Measurements from ENCODE around the gene KAT8. TPM values are rescaled to one million over a fixed set of nuclear protein-coding genes. Genes with fewer than 3 reads are reported as not detected.
A peak's percentile ranks its signal among the peaks of the same experiment; 100 is the strongest.

KAT8 gene
- total and polyA plus RNA-seq, 9 of the 15 experiments (the other 6 are each of a cell fraction or from before 2014, with no cell fraction given): 10.0 to 98.5 (median 76.4) TPM

DNA sequence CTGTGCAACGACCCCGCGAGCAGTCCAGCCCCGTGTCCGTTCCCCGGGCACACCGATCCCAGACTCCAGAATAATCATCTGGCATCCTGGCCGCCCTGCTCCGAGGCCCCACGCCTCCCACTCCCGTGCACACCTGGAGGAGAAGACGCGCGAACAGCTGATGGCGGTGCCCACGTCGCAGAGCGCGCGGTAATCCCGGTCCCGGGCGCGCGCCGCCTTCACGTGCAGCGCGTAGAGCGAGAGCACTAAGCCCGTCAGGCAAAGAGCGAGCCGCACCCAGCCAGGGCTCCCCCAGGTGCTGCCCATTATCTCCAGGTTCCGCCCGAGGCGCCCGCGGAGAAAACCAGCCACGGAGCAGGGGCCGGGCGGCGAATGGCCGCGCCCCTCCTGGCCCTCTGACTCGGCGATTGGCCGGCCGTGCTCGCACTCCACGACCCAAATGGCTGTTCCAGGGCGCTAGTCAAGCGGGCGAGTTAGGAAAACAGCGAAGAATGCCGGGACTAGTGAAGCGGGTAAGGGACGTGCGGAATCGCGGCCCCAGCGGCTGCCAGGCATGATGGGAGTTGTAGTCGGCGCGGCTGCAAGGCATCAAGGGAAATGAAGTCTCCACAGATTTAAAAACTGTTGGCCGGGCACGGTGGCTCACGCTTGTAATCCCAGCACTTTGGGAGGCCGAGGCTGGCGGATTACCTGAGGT lies 22.9 kb upstream of the KAT8 start, which contains the start of gene VKORC1 (continued):
- peak; percentile 47 for TF ChIP-seq TAF1 (IDR thresholded peaks at IDR 0.05; ENCODE audit: control insufficient read depth, extremely low read depth, insufficient read depth, low read length, severe bottlenecking)
- TF ChIP-seq HMG20B (CRISPR knock-in tag; IDR thresholded peaks at IDR 0.05): no peak
- TF ChIP-seq RBM22 (IDR thresholded peaks at IDR 0.05; ENCODE audit: low read depth, low read length, poor library complexity, severe bottlenecking): no peak
- TF ChIP-seq MBD1 (CRISPR knock-in tag; IDR thresholded peaks at IDR 0.05): no peak
- TF ChIP-seq MIER1 (IDR thresholded peaks at IDR 0.05; ENCODE audit: low read depth): no peak
- TF ChIP-seq ZBTB1 (CRISPR knock-in tag; IDR thresholded peaks at IDR 0.05; ENCODE audit: borderline replicate concordance, low read depth): no peak
- TF ChIP-seq ZNF766 (CRISPR knock-in tag; conservative IDR thresholded peaks at IDR 0.05): peak; percentile 73; the same call in 1 of the 2 replicates
- TF ChIP-seq ZNF146 (CRISPR knock-in tag; IDR thresholded peaks at IDR 0.05; ENCODE audit: unreplicated experiment): no peak
- no peak for TF ChIP-seq EP300 (IDR thresholded peaks at IDR 0.05; ENCODE audit: low read length)
- no peak for TF ChIP-seq THRAP3 (IDR thresholded peaks at IDR 0.05; ENCODE audit: borderline replicate concordance)
- TF ChIP-seq SIRT6 (IDR thresholded peaks at IDR 0.05; ENCODE audit: low read depth, low read length): no peak
- TF ChIP-seq, protein P1, sequence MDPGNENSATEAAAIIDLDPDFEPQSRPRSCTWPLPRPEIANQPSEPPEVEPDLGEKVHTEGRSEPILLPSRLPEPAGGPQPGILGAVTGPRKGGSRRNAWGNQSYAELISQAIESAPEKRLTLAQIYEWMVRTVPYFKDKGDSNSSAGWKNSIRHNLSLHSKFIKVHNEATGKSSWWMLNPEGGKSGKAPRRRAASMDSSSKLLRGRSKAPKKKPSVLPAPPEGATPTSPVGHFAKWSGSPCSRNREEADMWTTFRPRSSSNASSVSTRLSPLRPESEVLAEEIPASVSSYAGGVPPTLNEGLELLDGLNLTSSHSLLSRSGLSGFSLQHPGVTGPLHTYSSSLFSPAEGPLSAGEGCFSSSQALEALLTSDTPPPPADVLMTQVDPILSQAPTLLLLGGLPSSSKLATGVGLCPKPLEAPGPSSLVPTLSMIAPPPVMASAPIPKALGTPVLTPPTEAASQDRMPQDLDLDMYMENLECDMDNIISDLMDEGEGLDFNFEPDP (CRISPR knock-in tag; IDR thresholded peaks at IDR 0.05): no peak
- TF ChIP-seq CBX3 (IDR thresholded peaks at IDR 0.05; ENCODE audit: borderline replicate concordance in 1 of 2, low read length in 2 of 2): 0 out of 3 replicates have a peak, but pooled peaks of 1 of the 2 experiments have one; percentile 60
- TF ChIP-seq, protein P2, sequence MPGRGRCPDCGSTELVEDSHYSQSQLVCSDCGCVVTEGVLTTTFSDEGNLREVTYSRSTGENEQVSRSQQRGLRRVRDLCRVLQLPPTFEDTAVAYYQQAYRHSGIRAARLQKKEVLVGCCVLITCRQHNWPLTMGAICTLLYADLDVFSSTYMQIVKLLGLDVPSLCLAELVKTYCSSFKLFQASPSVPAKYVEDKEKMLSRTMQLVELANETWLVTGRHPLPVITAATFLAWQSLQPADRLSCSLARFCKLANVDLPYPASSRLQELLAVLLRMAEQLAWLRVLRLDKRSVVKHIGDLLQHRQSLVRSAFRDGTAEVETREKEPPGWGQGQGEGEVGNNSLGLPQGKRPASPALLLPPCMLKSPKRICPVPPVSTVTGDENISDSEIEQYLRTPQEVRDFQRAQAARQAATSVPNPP (IDR thresholded peaks at IDR 0.05; ENCODE audit: borderline replicate concordance, insufficient read depth, insufficient read length): no peak
- TF ChIP-seq, protein P3, sequence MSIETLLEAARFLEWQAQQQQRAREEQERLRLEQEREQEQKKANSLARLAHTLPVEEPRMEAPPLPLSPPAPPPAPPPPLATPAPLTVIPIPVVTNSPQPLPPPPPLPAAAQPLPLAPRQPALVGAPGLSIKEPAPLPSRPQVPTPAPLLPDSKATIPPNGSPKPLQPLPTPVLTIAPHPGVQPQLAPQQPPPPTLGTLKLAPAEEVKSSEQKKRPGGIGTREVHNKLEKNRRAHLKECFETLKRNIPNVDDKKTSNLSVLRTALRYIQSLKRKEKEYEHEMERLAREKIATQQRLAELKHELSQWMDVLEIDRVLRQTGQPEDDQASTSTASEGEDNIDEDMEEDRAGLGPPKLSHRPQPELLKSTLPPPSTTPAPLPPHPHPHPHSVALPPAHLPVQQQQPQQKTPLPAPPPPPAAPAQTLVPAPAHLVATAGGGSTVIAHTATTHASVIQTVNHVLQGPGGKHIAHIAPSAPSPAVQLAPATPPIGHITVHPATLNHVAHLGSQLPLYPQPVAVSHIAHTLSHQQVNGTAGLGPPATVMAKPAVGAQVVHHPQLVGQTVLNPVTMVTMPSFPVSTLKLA (conservative IDR thresholded peaks at IDR 0.05): peak; percentile 73 to 89
- 0 out of 2 replicates have a peak, but pooled peaks have one; percentile 74 for TF ChIP-seq ZNF197 (CRISPR knock-in tag; IDR thresholded peaks at IDR 0.05; ENCODE audit: low read depth)
- no peak for TF ChIP-seq STAT5A (IDR thresholded peaks at IDR 0.05; ENCODE audit: borderline replicate concordance, low read length)
- peak in 1 of 2 experiments; percentile 85; a peak in 1 of 4 replicates for TF ChIP-seq ARNT (IDR thresholded peaks at IDR 0.05)
- no peak for TF ChIP-seq ZFP1 (CRISPR knock-in tag; IDR thresholded peaks at IDR 0.05)
- TF ChIP-seq FIP1L1 (IDR thresholded peaks at IDR 0.05; ENCODE audit: low read depth, low read length, poor library complexity, severe bottlenecking): peak; percentile 76
- no peak for TF ChIP-seq ZNF79 (CRISPR knock-in tag; IDR thresholded peaks at IDR 0.05; ENCODE audit: low read depth)
- no peak for TF ChIP-seq PYGO2 (tag; IDR thresholded peaks at IDR 0.05)
